K562 (cell line): ENCODE results near the gene DNAJC8. TPM values are rescaled to one million over a fixed set of nuclear protein-coding genes. Genes with fewer than 3 reads are reported as not detected.
A peak's percentile ranks its signal among the peaks of the same experiment; 100 is the strongest.

Experiments
- ARID1B ChIP-seq: fragments of 450-650 bp; IDR thresholded peaks from 2 replicates; pipeline ENCODE4 v1.6.1; 2016; ENCODE audit warnings: antibody characterized with exemption, mild to moderate bottlenecking, inconsistent platforms
- E2F8 ChIP-seq: fragments of 450-650 bp; IDR thresholded peaks from 2 replicates; pipeline ENCODE4 v1.7.1; 2018; ENCODE audit warnings: mild to moderate bottlenecking, low read depth; ENCODE audit not compliant: partially characterized antibody
- HLTF ChIP-seq: fragments of 450-650 bp; IDR thresholded peaks from 2 replicates; pipeline ENCODE4 v1.6.1; 2016
- L3MBTL2 ChIP-seq: fragments of 450-650 bp; IDR thresholded peaks from 2 replicates; pipeline ENCODE4 v1.6.1; 2016; ENCODE audit warnings: mild to moderate bottlenecking, moderate library complexity
- NR2C1 ChIP-seq, 2 experiments: fragments of 450-650 bp; IDR thresholded peaks; 2 replicates each; pipeline ENCODE4 v1.6.1; 2017; ENCODE audit warnings: mild to moderate bottlenecking in 2 of 2, antibody characterized with exemption in 1 of 2, inconsistent platforms in 1 of 2, missing compliant biosample characterization in 1 of 2, missing genetic modification characterization in 1 of 2
- PML ChIP-seq: IDR thresholded peaks from 2 replicates; pipeline ENCODE4 v1.6.1; 2012; ENCODE audit warnings: low read length, inconsistent platforms
- TAF9B ChIP-seq: fragments of 450-650 bp; IDR thresholded peaks from 2 replicates; pipeline ENCODE4 v1.6.1; 2018; ENCODE audit warnings: mild to moderate bottlenecking; ENCODE audit not compliant: partially characterized antibody
- TCF15 ChIP-seq: fragments of 250-450 bp; sonication (Bioruptor Pico); IDR thresholded peaks from 2 replicates; pipeline ENCODE4 v1.8.0; 2022; ENCODE audit warnings: moderate library complexity, mild to moderate bottlenecking, inconsistent platforms
- TEAD1 ChIP-seq, 2 experiments: fragments of 450-650 bp in 1 of 2; sonication (generic) in 1 of 2; formaldehyde crosslinking; IDR thresholded peaks; 2 replicates each; pipeline versions ENCODE4 v1.4.0 to v1.8.0; 2020 to 2022; ENCODE audit warnings: mild to moderate bottlenecking in 2 of 2, missing genetic modification reagents in 1 of 2
- THAP7 ChIP-seq: fragments of 250-450 bp; sonication (Bioruptor Pico); IDR thresholded peaks from 2 replicates; pipeline ENCODE4 v1.5.0; 2021
- ZFP36 ChIP-seq: fragments of 150-350 bp; IDR thresholded peaks from 2 replicates; pipeline ENCODE4 v1.6.1; 2018; ENCODE audit warnings: low read length, low read depth; ENCODE audit not compliant: partially characterized antibody
- ZNF143 ChIP-seq: sonication (generic); formaldehyde crosslinking; IDR thresholded peaks from 2 replicates; pipeline ENCODE4 v1.9.0; 2022; ENCODE audit warnings: mild to moderate bottlenecking, missing genetic modification reagents
- ZNF175 ChIP-seq: fragments of 200-800 bp; sonication (Bioruptor generic); IDR thresholded peaks from 2 replicates; pipeline ENCODE4 v1.6.1; 2016; ENCODE audit warnings: low read depth, mild to moderate bottlenecking, missing genetic modification characterization, missing compliant biosample characterization
- ZNF584 ChIP-seq: fragments of 200-800 bp; sonication (Bioruptor generic); IDR thresholded peaks from 2 replicates; pipeline ENCODE4 v1.6.1; 2016; ENCODE audit warnings: low read depth, mild to moderate bottlenecking, missing genetic modification characterization, missing compliant biosample characterization
- ZNF75A ChIP-seq: fragments of 450-650 bp; formaldehyde crosslinking; IDR thresholded peaks from 2 replicates; pipeline ENCODE4 v1.4.0; 2020; ENCODE audit warnings: mild to moderate bottlenecking
- polyA plus RNA-seq, 8 experiments: library from polyadenylated mRNA; depleted of rRNA in 4 of 8; stranded (reverse) in 5 of 8; unstranded in 3 of 8; fragments of >200 nt; fragmentation: Nextera tagmentation in 2 of 8; fragmentation: Illumina TruSeq in 1 of 8; extraction: Ambion mirVana in 2 of 8; extraction: Trizol in 1 of 8; gene quantifications; 2 replicates each; pipeline versions ENCODE4 v1.2.1 to v1.2.3, GENCODE V29; 2011 to 2014; ENCODE audit warnings: inconsistent platforms in 1 of 8, missing spikeins in 1 of 8
- total RNA-seq, 7 experiments: library from RNA; depleted of rRNA in 6 of 7; stranded (reverse); fragments of >200 nt in 6 of 7; fragmentation: Illumina TruSeq in 2 of 7; extraction: Trizol in 2 of 7; gene quantifications; 2 replicates each; pipeline versions ENCODE4 v1.2.1 to v1.2.3, GENCODE V29; 2011 to 2021; ENCODE audit warnings: low replicate concordance in 1 of 7
- TF ChIP-seq, protein P1 (sequence below), 2 experiments: fragments of 450-650 bp; IDR thresholded peaks; 2 replicates each; pipeline ENCODE4 v1.6.1; 2016
- TF ChIP-seq, protein P2 (sequence below), 2 experiments: IDR thresholded peaks in 1 of 2; conservative IDR thresholded peaks in 1 of 2; 2 replicates each; pipeline ENCODE4 v1.6.1; 2016; ENCODE audit warnings: low read depth in 2 of 2, mild to moderate bottlenecking in 1 of 2, missing compliant biosample characterization in 1 of 2, missing genetic modification characterization in 1 of 2, moderate library complexity in 1 of 2

DNAJC8 gene
- total and polyA plus RNA-seq, 9 of the 15 experiments (the other 6 are each of a cell fraction or from before 2014, with no cell fraction given): 143 to 508 (median 209) TPM

DNA sequence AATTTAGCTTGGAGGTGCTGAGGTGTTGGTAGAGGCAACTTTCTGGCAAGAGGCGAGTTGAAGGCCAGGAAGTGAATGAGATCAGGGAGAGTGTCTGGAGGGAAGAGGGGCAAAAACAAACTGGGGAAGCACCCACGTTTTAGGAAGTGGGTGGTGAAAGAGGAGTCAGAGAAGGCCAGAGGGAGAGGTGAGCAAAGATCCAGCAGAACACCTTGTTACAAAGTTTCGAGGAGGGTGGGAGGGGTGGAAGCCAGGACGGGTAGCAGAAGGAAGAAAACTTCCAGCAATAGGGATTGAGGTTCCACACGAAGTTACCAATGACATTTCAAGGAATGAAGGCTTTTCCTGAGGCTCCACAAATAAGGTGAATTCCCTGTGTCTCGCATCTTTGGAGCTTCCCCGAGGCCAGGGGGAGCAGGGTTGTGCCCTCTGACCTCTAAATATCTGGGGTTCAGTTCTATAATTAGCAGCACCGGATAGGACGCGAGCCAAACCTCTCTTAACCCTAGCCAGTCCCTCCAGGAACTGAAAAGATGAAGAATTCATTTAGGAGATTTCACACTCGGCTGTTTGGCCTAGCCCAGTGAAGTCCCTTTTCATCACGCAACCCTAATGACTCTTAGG lies 25.9 kb upstream of the DNAJC8 start (continued):
- TF ChIP-seq ZNF75A (CRISPR knock-in tag) (0 out of 2 replicates have a peak, but pooled peaks have one; percentile 73), PML (peak; percentile 51; the same call in 1 of the 2 replicates), ZNF175 (peak; percentile 94), ZNF584 (CRISPR knock-in tag) (peak; percentile 91; the same call in 1 of the 2 replicates), THAP7 (CRISPR knock-in tag) (0 out of 2 replicates have a peak, but pooled peaks have one; percentile 23), ZFP36 (no peak), TAF9B (no peak), E2F8 (peak; percentile 35), HLTF (peak; percentile 62; the same call in 1 of the 2 replicates), ARID1B (peak; percentile 60; the same call in 1 of the 2 replicates), L3MBTL2 (peak; percentile 87), TEAD1 (CRISPR knock-in tag; IDR thresholded peaks at IDR 0.05) (peak in 1 of 2 experiments; percentile 73; a peak in 2 of 4 replicates), NR2C1 (IDR thresholded peaks at IDR 0.05) (peak; percentile 88), NR2C1 (tag; IDR thresholded peaks at IDR 0.05) (peak; percentile 90), ZNF143 (no peak), TCF15 (CRISPR knock-in tag) (0 out of 2 replicates have a peak, but pooled peaks have one; percentile 45)
- TF ChIP-seq, protein P1, sequence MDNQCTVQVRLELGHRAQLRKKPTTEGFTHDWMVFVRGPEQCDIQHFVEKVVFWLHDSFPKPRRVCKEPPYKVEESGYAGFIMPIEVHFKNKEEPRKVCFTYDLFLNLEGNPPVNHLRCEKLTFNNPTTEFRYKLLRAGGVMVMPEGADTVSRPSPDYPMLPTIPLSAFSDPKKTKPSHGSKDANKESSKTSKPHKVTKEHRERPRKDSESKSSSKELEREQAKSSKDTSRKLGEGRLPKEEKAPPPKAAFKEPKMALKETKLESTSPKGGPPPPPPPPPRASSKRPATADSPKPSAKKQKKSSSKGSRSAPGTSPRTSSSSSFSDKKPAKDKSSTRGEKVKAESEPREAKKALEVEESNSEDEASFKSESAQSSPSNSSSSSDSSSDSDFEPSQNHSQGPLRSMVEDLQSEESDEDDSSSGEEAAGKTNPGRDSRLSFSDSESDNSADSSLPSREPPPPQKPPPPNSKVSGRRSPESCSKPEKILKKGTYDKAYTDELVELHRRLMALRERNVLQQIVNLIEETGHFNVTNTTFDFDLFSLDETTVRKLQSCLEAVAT (IDR thresholded peaks at IDR 0.05): peak; percentile 69 to 91; a peak in 3 of 4 replicates
- TF ChIP-seq, protein P2, sequence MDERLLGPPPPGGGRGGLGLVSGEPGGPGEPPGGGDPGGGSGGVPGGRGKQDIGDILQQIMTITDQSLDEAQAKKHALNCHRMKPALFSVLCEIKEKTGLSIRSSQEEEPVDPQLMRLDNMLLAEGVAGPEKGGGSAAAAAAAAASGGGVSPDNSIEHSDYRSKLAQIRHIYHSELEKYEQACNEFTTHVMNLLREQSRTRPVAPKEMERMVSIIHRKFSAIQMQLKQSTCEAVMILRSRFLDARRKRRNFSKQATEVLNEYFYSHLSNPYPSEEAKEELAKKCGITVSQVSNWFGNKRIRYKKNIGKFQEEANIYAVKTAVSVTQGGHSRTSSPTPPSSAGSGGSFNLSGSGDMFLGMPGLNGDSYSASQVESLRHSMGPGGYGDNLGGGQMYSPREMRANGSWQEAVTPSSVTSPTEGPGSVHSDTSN (CRISPR knock-in tag; IDR thresholded peaks at IDR 0.05; ENCODE audit: low read depth): no peak; the same call in 1 of the 2 replicates
- TF ChIP-seq, protein P2 (tag; conservative IDR thresholded peaks at IDR 0.05; ENCODE audit: low read depth): peak; percentile 86; the same call in 1 of the 2 replicates
